ENCODE results near the gene PPP6R3.

PPP6R3 gene

DNA sequence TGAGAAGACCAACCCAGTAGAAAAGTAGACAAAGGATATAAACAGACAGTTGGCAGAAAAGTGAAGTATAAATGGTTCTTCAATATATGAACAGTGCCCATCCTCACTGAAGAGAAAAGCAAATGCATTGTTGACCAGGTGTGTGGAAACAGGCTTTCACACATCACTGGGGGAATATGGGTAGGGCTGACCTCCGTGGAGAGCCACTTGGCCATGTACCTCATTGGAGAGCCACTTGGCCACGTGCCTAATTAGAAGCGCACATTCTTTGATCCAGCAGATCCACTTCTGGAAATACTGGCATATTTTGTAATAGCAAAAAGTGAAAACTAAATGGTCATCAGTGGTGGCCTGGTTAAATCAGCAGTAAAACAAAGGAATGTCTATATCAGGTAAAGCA lies 43.2 kb downstream of the PPP6R3 start:
- Histone ChIP-seq H3K9me2 (ENCODE audit: low read depth, low read length) (no peaks in the 10 kb centered on the region), H3K4me3 (ENCODE audit: low read depth, low read length, poor library complexity, severe bottlenecking) (no peak overlapping the region), H4K20me1 (ENCODE audit: insufficient read depth, low read length) (0 out of 2 replicates have a peak, but pooled peaks cover 6% of the 10 kb centered on the region), H3K36me3 (ENCODE audit: insufficient read depth, low read length) (peaks cover 9% of the 10 kb centered on the region; the same call in 1 of the 2 replicates), H3K9me3 (ENCODE audit: low read length) (no peaks in the 10 kb centered on the region), H3K4me2 (ENCODE audit: low read length) (peak overlapping the region; percentile 54; the same call in 1 of the 2 replicates), H3K79me2 (ENCODE audit: insufficient read depth, low read length) (peaks cover 100% of the 10 kb centered on the region), H2AFZ (ENCODE audit: low read length) (no peak overlapping the region), H3K9ac (ENCODE audit: low read length) (no peak overlapping the region; the same call in 1 of the 2 replicates), H3K27ac (ENCODE audit: low read depth, low read length, poor library complexity, severe bottlenecking) (peak overlapping the region; percentile 60), H3K4me1 (ENCODE audit: insufficient read depth, low read length, severe bottlenecking) (peaks cover 85% of the 10 kb centered on the region), H3K27me3 (ENCODE audit: insufficient read depth, low read length) (no peaks in the 10 kb centered on the region), H3F3A (ENCODE audit: insufficient read depth, low read length) (no peaks in the 10 kb centered on the region)
- TF ChIP-seq CTCF (IDR thresholded peaks at IDR 0.05; ENCODE audit: low read length) = no peak
- no peak for TF ChIP-seq EZH2 (IDR thresholded peaks at IDR 0.05; ENCODE audit: borderline replicate concordance, low read length)

DNA sequence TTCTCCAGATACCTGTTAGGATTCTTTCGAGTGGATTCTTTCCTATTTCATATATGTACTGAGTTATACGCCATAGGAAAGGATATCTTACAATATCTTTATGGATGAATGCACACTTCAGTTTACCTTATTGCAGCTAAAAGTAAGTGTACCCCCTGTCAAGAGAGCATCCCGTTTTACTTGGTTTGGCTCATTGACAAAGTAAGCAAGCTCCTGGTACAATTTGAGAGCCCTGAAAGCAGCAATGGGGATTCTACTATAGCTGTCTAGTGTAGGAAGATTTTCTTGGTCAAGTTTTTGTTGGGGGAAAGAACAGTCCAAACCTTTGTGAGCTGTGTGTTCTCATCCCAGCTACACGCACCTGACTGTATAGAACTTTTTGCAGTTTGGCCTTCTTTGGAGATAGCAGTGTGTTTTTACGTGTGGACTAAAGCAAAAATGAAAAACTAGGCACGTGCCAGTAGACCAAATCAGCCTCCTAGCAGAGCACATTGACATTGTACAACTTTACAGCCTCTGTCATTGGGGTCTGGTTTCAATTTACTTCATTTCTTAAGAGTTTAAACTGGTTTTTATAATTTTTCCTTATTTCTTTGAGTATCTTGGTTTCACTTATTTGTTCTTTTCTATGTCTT lies 44.0 kb downstream of the PPP6R3 start:
- Histone ChIP-seq H3F3A (ENCODE audit: insufficient read depth, low read length) (no peaks in the 10 kb centered on the region), H3K27ac (ENCODE audit: low read depth, low read length, poor library complexity, severe bottlenecking) (peak overlapping the region; percentile 60), H3K9me2 (ENCODE audit: low read depth, low read length) (no peaks in the 10 kb centered on the region), H3K4me3 (ENCODE audit: low read depth, low read length, poor library complexity, severe bottlenecking) (peak overlapping the region; percentile 8), H2AFZ (ENCODE audit: low read length) (no peak overlapping the region), H3K4me2 (ENCODE audit: low read length) (peak overlapping the region; percentile 54), H3K9me3 (ENCODE audit: low read length) (no peaks in the 10 kb centered on the region), H3K9ac (ENCODE audit: low read length) (peak overlapping the region; percentile 9; the same call in 1 of the 2 replicates), H3K4me1 (ENCODE audit: insufficient read depth, low read length, severe bottlenecking) (peaks cover 77% of the 10 kb centered on the region), H3K27me3 (ENCODE audit: insufficient read depth, low read length) (no peaks in the 10 kb centered on the region), H3K79me2 (ENCODE audit: insufficient read depth, low read length) (peaks cover 100% of the 10 kb centered on the region), H4K20me1 (ENCODE audit: insufficient read depth, low read length) (0 out of 2 replicates have a peak, but pooled peaks cover 3% of the 10 kb centered on the region), H3K36me3 (ENCODE audit: insufficient read depth, low read length) (peaks cover 9% of the 10 kb centered on the region; the same call in 1 of the 2 replicates)
- no peak for TF ChIP-seq CTCF (IDR thresholded peaks at IDR 0.05; ENCODE audit: low read length)
- TF ChIP-seq EZH2 (IDR thresholded peaks at IDR 0.05; ENCODE audit: borderline replicate concordance, low read length) = no peak

DNA sequence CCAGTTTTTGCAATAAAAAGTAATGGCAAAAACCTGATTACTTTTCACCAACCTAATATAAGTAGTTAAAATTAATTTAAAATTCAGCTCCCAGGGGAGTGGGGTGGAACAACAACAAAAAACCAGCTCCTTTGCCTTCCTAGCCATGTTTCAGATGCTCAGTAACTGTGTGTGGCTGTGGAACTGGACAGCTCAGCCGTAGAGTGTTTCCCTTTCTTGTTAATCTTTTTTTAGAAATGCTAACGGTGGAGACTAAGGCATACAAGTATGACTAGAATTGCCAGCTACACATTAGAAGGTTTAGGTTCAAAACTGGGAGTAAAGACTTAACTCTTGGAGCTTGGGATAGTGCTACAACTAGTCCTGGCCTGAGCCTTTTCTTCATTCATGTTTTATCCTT lies 45.0 kb downstream of the PPP6R3 start:
- no peaks in the 10 kb centered on the region for H3K9me2 ChIP-seq (ENCODE audit: low read depth, low read length)
- peaks cover 14% of the 10 kb centered on the region; the same call in 1 of the 2 replicates for H3K36me3 ChIP-seq (ENCODE audit: insufficient read depth, low read length)
- no peaks in the 10 kb centered on the region for H3F3A ChIP-seq (ENCODE audit: insufficient read depth, low read length)
- H3K9me3 ChIP-seq (ENCODE audit: low read length) = no peaks in the 10 kb centered on the region
- no peak overlapping the region for H2AFZ ChIP-seq (ENCODE audit: low read length)
- no peaks in the 10 kb centered on the region for H4K20me1 ChIP-seq (ENCODE audit: insufficient read depth, low read length)
- peak overlapping the region; percentile 60 for H3K27ac ChIP-seq (ENCODE audit: low read depth, low read length, poor library complexity, severe bottlenecking)
- H3K4me2 ChIP-seq (ENCODE audit: low read length) = peak overlapping the region; percentile 54; the same call in 1 of the 2 replicates
- no peak overlapping the region for H3K9ac ChIP-seq (ENCODE audit: low read length)
- TF ChIP-seq CTCF (IDR thresholded peaks at IDR 0.05; ENCODE audit: low read length) (no peak), EZH2 (IDR thresholded peaks at IDR 0.05; ENCODE audit: borderline replicate concordance, low read length) (no peak)
- H3K4me3 ChIP-seq (ENCODE audit: low read depth, low read length, poor library complexity, severe bottlenecking) = no peak overlapping the region
- no peaks in the 10 kb centered on the region for H3K27me3 ChIP-seq (ENCODE audit: insufficient read depth, low read length)
- H3K4me1 ChIP-seq (ENCODE audit: insufficient read depth, low read length, severe bottlenecking) = peaks cover 67% of the 10 kb centered on the region
- H3K79me2 ChIP-seq (ENCODE audit: insufficient read depth, low read length) = peaks cover 99% of the 10 kb centered on the region

Measured in OCI-LY1 (cell line).